Chondrocyte (in vitro differentiated cells): ENCODE measurements around the gene ZNF804A. TPM values are rescaled to one million over a fixed set of nuclear protein-coding genes. Genes with fewer than 3 reads are reported as not detected.

ENCODE experiments used
- DNase-seq: peaks from one replicate; pipeline ENCODE4 v3.0.0; 2021; ENCODE audit warnings: mixed read lengths, low spot score
- H3K27ac Mint-ChIP-seq: one replicate; pipeline ENCODE4 v1.8.0; 2021; ENCODE audit warnings: mild to moderate bottlenecking, moderate library complexity, mixed read lengths; ENCODE audit not compliant: unreplicated experiment
- H3K27me3 Mint-ChIP-seq: 2 replicates; pipeline ENCODE4 v1.8.0; 2021; ENCODE audit warnings: low read depth, mixed read lengths
- H3K36me3 Mint-ChIP-seq: 2 replicates; pipeline ENCODE4 v1.8.0; 2021; ENCODE audit warnings: low read depth, mixed read lengths
- H3K4me1 Mint-ChIP-seq: 2 replicates; pipeline ENCODE4 v1.8.0; 2021; ENCODE audit warnings: low read depth, mild to moderate bottlenecking, mixed read lengths
- H3K4me3 Mint-ChIP-seq: one replicate; pipeline ENCODE4 v1.8.0; 2021; ENCODE audit warnings: mild to moderate bottlenecking, moderate library complexity, mixed read lengths; ENCODE audit not compliant: unreplicated experiment
- H3K9me3 Mint-ChIP-seq: 2 replicates; pipeline ENCODE4 v1.8.0; 2021; ENCODE audit warnings: low read depth, mixed read lengths
- CTCF ChIP-seq: fragments of 200-600 bp; sonication (generic); IDR thresholded peaks from 2 replicates; pipeline ENCODE4 v1.5.0; 2021; ENCODE audit warnings: antibody characterized with exemption, mild to moderate bottlenecking, moderate library complexity
- total RNA-seq: library from RNA; stranded (reverse); gene quantifications from 3 replicates; pipeline ENCODE4 v1.2.1, GENCODE V29; 2021

Gene ZNF804A
- total RNA-seq, 1 donor from 2014 or later = not detected

GRCh38 chr2:184728411-184728810, 130.1 kb downstream of the ZNF804A start:
- H3K27me3 Mint-ChIP-seq = peaks cover 6% of the 10 kb centered on the region
- no peaks in the 10 kb centered on the region for H3K36me3 Mint-ChIP-seq
- TF ChIP-seq CTCF = no peak
- H3K4me1 Mint-ChIP-seq = no peaks in the 10 kb centered on the region
- H3K9me3 Mint-ChIP-seq = no peaks in the 10 kb centered on the region
- H3K4me3 Mint-ChIP-seq = no peak overlapping the region
- DNase-seq = no peak
- H3K27ac Mint-ChIP-seq = no peak overlapping the region

GRCh38 chr2:184729581-184729980, 131.3 kb downstream of the ZNF804A start:
- Mint-ChIP-seq H3K4me3 (no peak overlapping the region), H3K36me3 (no peaks in the 10 kb centered on the region), H3K9me3 (no peaks in the 10 kb centered on the region), H3K27me3 (peaks cover 6% of the 10 kb centered on the region), H3K4me1 (no peaks in the 10 kb centered on the region), H3K27ac (no peak overlapping the region)
- no peak for DNase-seq
- no peak for TF ChIP-seq CTCF

GRCh38 chr2:184730288-184730687, 132.0 kb downstream of the ZNF804A start:
- H3K4me3 Mint-ChIP-seq = no peak overlapping the region

GRCh38 chr2:184734338-184734737, 136.0 kb downstream of the ZNF804A start:
- TF ChIP-seq CTCF = no peak
- DNase-seq = no peak
- Mint-ChIP-seq H3K4me3 (no peak overlapping the region), H3K27ac (no peak overlapping the region), H3K9me3 (no peaks in the 10 kb centered on the region), H3K27me3 (peaks cover 6% of the 10 kb centered on the region), H3K36me3 (no peaks in the 10 kb centered on the region), H3K4me1 (no peaks in the 10 kb centered on the region)

More at GRCh38 chr2:184730288-184730687, 132.0 kb downstream of the ZNF804A start:
- Mint-ChIP-seq H3K4me1 (no peaks in the 10 kb centered on the region), H3K27ac (no peak overlapping the region), H3K36me3 (no peaks in the 10 kb centered on the region), H3K9me3 (no peaks in the 10 kb centered on the region), H3K27me3 (peaks cover 6% of the 10 kb centered on the region)
- no peak for DNase-seq
- TF ChIP-seq CTCF = no peak

GRCh38 chr2:184735611-184736010, 137.3 kb downstream of the ZNF804A start:
- H3K4me3 Mint-ChIP-seq = no peak overlapping the region
- no peaks in the 10 kb centered on the region for H3K36me3 Mint-ChIP-seq
- no peak for TF ChIP-seq CTCF
- no peaks in the 10 kb centered on the region for H3K4me1 Mint-ChIP-seq
- no peak overlapping the region for H3K27ac Mint-ChIP-seq
- DNase-seq = no peak
- no peaks in the 10 kb centered on the region for H3K9me3 Mint-ChIP-seq
- peaks cover 6% of the 10 kb centered on the region for H3K27me3 Mint-ChIP-seq
